KMS-11 (cell line): ENCODE measurements around the gene GAA.

Source experiments
- H2AFZ ChIP-seq: fragments of 200-600 bp; sonication (generic); 2 replicates; pipeline ENCODE4 v1.6.1; 2016; ENCODE audit warnings: antibody characterized with exemption, mixed run types, low read depth
- H3K27ac ChIP-seq: fragments of 200-600 bp; sonication (generic); 2 replicates; pipeline ENCODE4 v1.6.1; 2016; ENCODE audit warnings: mild to moderate bottlenecking, mixed run types
- H3K27me3 ChIP-seq: fragments of 200-600 bp; sonication (generic); 2 replicates; pipeline ENCODE4 v1.6.1; 2017; ENCODE audit warnings: mild to moderate bottlenecking, low read depth, mixed run types, moderate library complexity; ENCODE audit not compliant: insufficient read depth
- H3K36me3 ChIP-seq: fragments of 200-600 bp; sonication (generic); 2 replicates; pipeline ENCODE4 v1.6.1; 2017; ENCODE audit warnings: mild to moderate bottlenecking, mixed run types; ENCODE audit not compliant: insufficient read depth
- H3K4me1 ChIP-seq: fragments of 200-600 bp; sonication (generic); 2 replicates; pipeline ENCODE4 v1.6.1; 2016; ENCODE audit warnings: mild to moderate bottlenecking, low read depth, mixed run types; ENCODE audit not compliant: poor library complexity, severe bottlenecking
- H3K4me2 ChIP-seq: fragments of 200-600 bp; sonication (generic); 2 replicates; pipeline ENCODE4 v1.7.0; 2016; ENCODE audit warnings: mild to moderate bottlenecking, mixed run types
- H3K4me3 ChIP-seq: fragments of 200-600 bp; sonication (generic); IDR thresholded peaks from 2 replicates; pipeline ENCODE4 v1.6.1; 2017; ENCODE audit warnings: low read depth, low read length, mixed read lengths; ENCODE audit not compliant: insufficient read depth
- H3K79me2 ChIP-seq: fragments of 200-600 bp; sonication (generic); 2 replicates; pipeline ENCODE4 v1.6.1; 2016; ENCODE audit warnings: low read depth, mixed run types; ENCODE audit not compliant: insufficient read depth
- H3K9ac ChIP-seq: fragments of 200-600 bp; sonication (generic); 2 replicates; pipeline ENCODE4 v1.6.1; 2016; ENCODE audit warnings: mild to moderate bottlenecking, mixed run types
- H4K20me1 ChIP-seq: fragments of 200-600 bp; sonication (generic); 2 replicates; pipeline ENCODE4 v1.6.1; 2016; ENCODE audit warnings: mild to moderate bottlenecking, mixed run types; ENCODE audit not compliant: insufficient read depth
- CTCF ChIP-seq: fragments of 200-600 bp; sonication (generic); conservative IDR thresholded peaks from 2 replicates; pipeline ENCODE4 v1.6.1; 2017; ENCODE audit warnings: low read depth, mild to moderate bottlenecking, antibody characterized with exemption, low read length, moderate library complexity, mixed read lengths

GAA gene

GRCh38 chr17:80096561-80097021, 4.8 kb upstream of the GAA start:
- H3K79me2 ChIP-seq = no peaks in the 10 kb centered on the region
- H3K4me1 ChIP-seq = peaks cover 8% of the 10 kb centered on the region
- H3K9ac ChIP-seq = no peak overlapping the region
- no peak overlapping the region for H2AFZ ChIP-seq
- H3K27me3 ChIP-seq = peaks cover 36% of the 10 kb centered on the region
- no peak for TF ChIP-seq CTCF
- no peak overlapping the region for H3K4me2 ChIP-seq
- no peak overlapping the region for H3K27ac ChIP-seq
- no peak overlapping the region for H3K4me3 ChIP-seq
- H4K20me1 ChIP-seq = no peaks in the 10 kb centered on the region
- no peaks in the 10 kb centered on the region for H3K36me3 ChIP-seq

- H3K27ac ChIP-seq = no peak overlapping the region
- no peak overlapping the region for H2AFZ ChIP-seq
- H3K4me1 ChIP-seq = peaks cover 11% of the 10 kb centered on the region
- no peaks in the 10 kb centered on the region for H4K20me1 ChIP-seq
- no peaks in the 10 kb centered on the region for H3K79me2 ChIP-seq
- peaks cover 33% of the 10 kb centered on the region for H3K27me3 ChIP-seq
- no peak for TF ChIP-seq CTCF
- H3K4me3 ChIP-seq = no peak overlapping the region
- H3K4me2 ChIP-seq = no peak overlapping the region
- H3K9ac ChIP-seq = no peak overlapping the region
- no peaks in the 10 kb centered on the region for H3K36me3 ChIP-seq
Observed at GRCh38 chr17:80097127-80097621, 4.2 kb upstream of the GAA start.

GRCh38 chr17:80097844-80098691, 3.3 kb upstream of the GAA start:
- Histone ChIP-seq H3K4me3 (no peak overlapping the region), H3K79me2 (no peaks in the 10 kb centered on the region), H3K36me3 (no peaks in the 10 kb centered on the region), H3K4me2 (no peak overlapping the region), H2AFZ (no peak overlapping the region), H3K27me3 (peaks cover 33% of the 10 kb centered on the region), H4K20me1 (no peaks in the 10 kb centered on the region), H3K4me1 (peaks cover 17% of the 10 kb centered on the region), H3K27ac (no peak overlapping the region), H3K9ac (no peak overlapping the region)
- no peak for TF ChIP-seq CTCF

- H3K79me2 ChIP-seq = no peaks in the 10 kb centered on the region
- TF ChIP-seq CTCF = no peak
- H3K9ac ChIP-seq = no peak overlapping the region
- no peaks in the 10 kb centered on the region for H4K20me1 ChIP-seq
- H3K4me2 ChIP-seq = no peak overlapping the region
- H3K4me1 ChIP-seq = peaks cover 17% of the 10 kb centered on the region
- H2AFZ ChIP-seq = no peak overlapping the region
- H3K27ac ChIP-seq = no peak overlapping the region
- no peaks in the 10 kb centered on the region for H3K36me3 ChIP-seq
- no peak overlapping the region for H3K4me3 ChIP-seq
- H3K27me3 ChIP-seq = peaks cover 29% of the 10 kb centered on the region
Observed at GRCh38 chr17:80099291-80100034, 1.9 kb upstream of the GAA start.
